ENCODE results near the gene INPP5E. TPM values are rescaled to one million over a fixed set of nuclear protein-coding genes. Genes with fewer than 3 reads are reported as not detected.

INPP5E gene
- total RNA-seq, 2 donors from 2014 or later: 26.0 to 32.7 TPM

DNA sequence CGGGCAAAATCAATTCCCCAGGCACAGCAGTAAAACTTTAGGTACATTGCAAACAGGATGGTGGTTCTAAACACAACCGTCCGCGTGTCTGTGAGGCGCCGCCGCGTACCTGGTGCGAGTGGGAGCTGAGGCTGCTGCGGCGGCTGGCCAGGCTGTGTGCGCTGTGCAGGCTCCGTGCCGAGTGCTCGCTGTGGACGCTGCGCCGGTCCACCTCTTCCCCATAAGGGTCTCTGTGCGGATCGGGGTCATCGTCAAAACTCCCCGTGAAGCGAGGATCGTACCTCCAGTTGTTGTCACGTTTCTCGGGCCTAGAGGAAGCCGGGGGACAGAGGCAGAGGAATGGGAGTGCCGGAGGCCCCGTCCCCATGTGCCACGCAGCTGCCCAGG is 26.5 kb upstream of the INPP5E start:
- Mint-ChIP-seq H3K4me1 (peaks cover 2% of the 10 kb centered on the region), H3K27me3 (no peaks in the 10 kb centered on the region), H3K27ac (no peak overlapping the region), H3K36me3 (ENCODE audit: low read depth) (peaks cover 4% of the 10 kb centered on the region), H3K4me3 (peak overlapping the region; percentile 3)
- no peaks in the 10 kb centered on the region for H3K9me3 ChIP-seq (ENCODE audit: control insufficient read depth, low read length, poor library complexity, severe bottlenecking)
- DNase-seq (no peak), ATAC-seq (no peak)

- Mint-ChIP-seq H3K36me3 (ENCODE audit: low read depth) (peaks cover 4% of the 10 kb centered on the region), H3K27me3 (no peaks in the 10 kb centered on the region), H3K4me3 (peak overlapping the region; percentile 3), H3K4me1 (peaks cover 2% of the 10 kb centered on the region), H3K27ac (no peak overlapping the region)
- H3K9me3 ChIP-seq (ENCODE audit: control insufficient read depth, low read length, poor library complexity, severe bottlenecking): no peaks in the 10 kb centered on the region
- ATAC-seq: no peak
- no peak for DNase-seq
These were observed 26.0 kb upstream of the INPP5E start for GRCh38 chr9:136465500-136466154.

DNA sequence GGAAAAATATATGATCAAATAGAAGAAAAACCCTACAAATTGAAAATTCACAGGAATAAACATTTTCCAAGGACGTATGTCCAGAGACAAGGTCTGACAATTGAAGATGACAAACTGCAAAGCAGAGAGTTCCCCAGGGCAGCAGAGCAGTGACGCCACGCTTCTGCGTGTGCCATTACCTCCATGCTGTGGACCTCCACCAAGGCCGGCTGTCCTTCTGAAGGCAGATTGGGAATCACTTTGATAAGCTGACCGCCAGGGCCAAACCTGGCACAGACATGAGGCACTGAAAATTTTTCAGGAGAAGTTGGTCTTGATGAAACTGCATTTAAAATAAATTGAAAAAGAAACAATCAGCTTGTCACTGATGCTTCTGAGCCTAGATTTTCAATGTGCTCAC is 24.6 kb upstream of the INPP5E start:
- Mint-ChIP-seq H3K4me3 (no peak overlapping the region), H3K27me3 (no peaks in the 10 kb centered on the region), H3K36me3 (ENCODE audit: low read depth) (peaks cover 4% of the 10 kb centered on the region), H3K27ac (no peak overlapping the region), H3K4me1 (peaks cover 2% of the 10 kb centered on the region)
- no peaks in the 10 kb centered on the region for H3K9me3 ChIP-seq (ENCODE audit: control insufficient read depth, low read length, poor library complexity, severe bottlenecking)
- no peak for ATAC-seq
- no peak for DNase-seq

- Mint-ChIP-seq H3K27ac (no peak overlapping the region), H3K4me1 (peaks cover 2% of the 10 kb centered on the region), H3K4me3 (no peak overlapping the region), H3K36me3 (ENCODE audit: low read depth) (peaks cover 4% of the 10 kb centered on the region), H3K27me3 (no peaks in the 10 kb centered on the region)
- ATAC-seq (no peak), DNase-seq (no peak)
- no peaks in the 10 kb centered on the region for H3K9me3 ChIP-seq (ENCODE audit: control insufficient read depth, low read length, poor library complexity, severe bottlenecking)
These were observed 23.9 kb upstream of the INPP5E start for GRCh38 chr9:136463578-136463977.

DNA sequence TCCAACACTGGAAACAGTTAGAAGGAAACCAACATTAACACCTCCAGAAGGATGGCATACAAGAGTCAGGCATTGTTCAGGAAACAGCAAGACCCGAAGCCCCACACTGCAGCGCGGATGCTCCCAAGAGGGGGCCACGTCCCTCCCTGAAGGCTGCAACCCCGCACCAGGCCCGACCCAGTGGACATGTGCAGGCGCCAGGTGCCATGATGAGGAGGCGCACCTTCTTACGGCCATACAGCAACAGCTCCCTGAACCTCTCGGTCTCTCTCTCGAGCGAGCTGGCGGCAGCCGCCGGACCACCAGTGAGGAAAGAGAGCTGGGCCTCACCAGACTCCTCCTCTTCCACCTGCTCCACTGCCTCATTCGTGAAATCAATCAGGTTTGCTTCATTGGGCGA is 23.0 kb upstream of the INPP5E start:
- Mint-ChIP-seq H3K27me3 (no peaks in the 10 kb centered on the region), H3K36me3 (ENCODE audit: low read depth) (peaks cover 4% of the 10 kb centered on the region), H3K4me3 (no peak overlapping the region), H3K4me1 (peaks cover 4% of the 10 kb centered on the region), H3K27ac (no peak overlapping the region)
- no peak for DNase-seq
- ATAC-seq: no peak
- no peaks in the 10 kb centered on the region for H3K9me3 ChIP-seq (ENCODE audit: control insufficient read depth, low read length, poor library complexity, severe bottlenecking)

GRCh38 chr9:136460772-136461325 is 21.2 kb upstream of the INPP5E start:
- H3K4me1 Mint-ChIP-seq: peaks cover 2% of the 10 kb centered on the region
- H3K4me3 Mint-ChIP-seq: no peak overlapping the region
- no peaks in the 10 kb centered on the region for H3K27me3 Mint-ChIP-seq
- no peaks in the 10 kb centered on the region for H3K9me3 ChIP-seq (ENCODE audit: control insufficient read depth, low read length, poor library complexity, severe bottlenecking)
- DNase-seq (no peak), ATAC-seq (no peak)
- H3K36me3 Mint-ChIP-seq (ENCODE audit: low read depth): peaks cover 4% of the 10 kb centered on the region
- H3K27ac Mint-ChIP-seq: no peak overlapping the region

DNA sequence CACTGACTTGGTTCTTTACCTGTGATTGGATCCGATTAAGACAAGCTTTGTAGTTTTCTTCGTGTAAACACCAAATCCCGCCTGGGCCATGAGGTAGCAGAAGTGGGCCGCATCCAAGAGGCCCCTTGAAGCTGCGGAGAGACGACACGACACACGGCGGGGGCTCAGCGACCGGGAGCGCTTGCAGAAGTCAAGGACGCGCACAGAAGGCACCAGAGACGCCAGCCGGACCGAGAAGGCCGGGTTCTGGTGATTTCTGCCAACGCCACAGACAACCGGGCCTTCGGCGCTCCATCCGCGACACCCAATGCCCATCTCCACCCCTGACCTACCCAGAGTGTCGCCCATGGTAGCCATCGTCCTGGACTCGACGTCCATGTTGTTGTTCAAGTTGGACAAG is 19.8 kb upstream of the INPP5E start:
- no peaks in the 10 kb centered on the region for H3K9me3 ChIP-seq (ENCODE audit: control insufficient read depth, low read length, poor library complexity, severe bottlenecking)
- H3K4me1 Mint-ChIP-seq: peaks cover 2% of the 10 kb centered on the region
- no peaks in the 10 kb centered on the region for H3K27me3 Mint-ChIP-seq
- no peaks in the 10 kb centered on the region for H3K36me3 Mint-ChIP-seq (ENCODE audit: low read depth)
- no peak overlapping the region for H3K27ac Mint-ChIP-seq
- H3K4me3 Mint-ChIP-seq: no peak overlapping the region
- DNase-seq (no peak), ATAC-seq (no peak)

- Mint-ChIP-seq H3K4me1 (peaks cover 8% of the 10 kb centered on the region), H3K4me3 (no peak overlapping the region), H3K36me3 (ENCODE audit: low read depth) (no peaks in the 10 kb centered on the region), H3K27ac (no peak overlapping the region), H3K27me3 (no peaks in the 10 kb centered on the region)
- no peaks in the 10 kb centered on the region for H3K9me3 ChIP-seq (ENCODE audit: control insufficient read depth, low read length, poor library complexity, severe bottlenecking)
- DNase-seq (no peak), ATAC-seq (no peak)
These were observed 17.7 kb upstream of the INPP5E start for GRCh38 chr9:136457326-136457725.

- no peaks in the 10 kb centered on the region for H3K9me3 ChIP-seq (ENCODE audit: control insufficient read depth, low read length, poor library complexity, severe bottlenecking)
- Mint-ChIP-seq H3K4me1 (peaks cover 8% of the 10 kb centered on the region), H3K4me3 (no peak overlapping the region), H3K27me3 (no peaks in the 10 kb centered on the region), H3K36me3 (ENCODE audit: low read depth) (no peaks in the 10 kb centered on the region), H3K27ac (peak overlapping the region; percentile 24)
- no peak for DNase-seq
- ATAC-seq: no peak
These were observed 16.6 kb upstream of the INPP5E start for GRCh38 chr9:136456258-136456657.

GRCh38 chr9:136455043-136456002 is 15.7 kb upstream of the INPP5E start:
- peaks cover 8% of the 10 kb centered on the region for H3K4me1 Mint-ChIP-seq
- no peak for DNase-seq
- H3K4me3 Mint-ChIP-seq: no peak overlapping the region
- H3K27me3 Mint-ChIP-seq: no peaks in the 10 kb centered on the region
- peak; percentile 23 for ATAC-seq
- no peaks in the 10 kb centered on the region for H3K36me3 Mint-ChIP-seq (ENCODE audit: low read depth)
- no peaks in the 10 kb centered on the region for H3K9me3 ChIP-seq (ENCODE audit: control insufficient read depth, low read length, poor library complexity, severe bottlenecking)
- peak overlapping the region; percentile 3 for H3K27ac Mint-ChIP-seq

DNA sequence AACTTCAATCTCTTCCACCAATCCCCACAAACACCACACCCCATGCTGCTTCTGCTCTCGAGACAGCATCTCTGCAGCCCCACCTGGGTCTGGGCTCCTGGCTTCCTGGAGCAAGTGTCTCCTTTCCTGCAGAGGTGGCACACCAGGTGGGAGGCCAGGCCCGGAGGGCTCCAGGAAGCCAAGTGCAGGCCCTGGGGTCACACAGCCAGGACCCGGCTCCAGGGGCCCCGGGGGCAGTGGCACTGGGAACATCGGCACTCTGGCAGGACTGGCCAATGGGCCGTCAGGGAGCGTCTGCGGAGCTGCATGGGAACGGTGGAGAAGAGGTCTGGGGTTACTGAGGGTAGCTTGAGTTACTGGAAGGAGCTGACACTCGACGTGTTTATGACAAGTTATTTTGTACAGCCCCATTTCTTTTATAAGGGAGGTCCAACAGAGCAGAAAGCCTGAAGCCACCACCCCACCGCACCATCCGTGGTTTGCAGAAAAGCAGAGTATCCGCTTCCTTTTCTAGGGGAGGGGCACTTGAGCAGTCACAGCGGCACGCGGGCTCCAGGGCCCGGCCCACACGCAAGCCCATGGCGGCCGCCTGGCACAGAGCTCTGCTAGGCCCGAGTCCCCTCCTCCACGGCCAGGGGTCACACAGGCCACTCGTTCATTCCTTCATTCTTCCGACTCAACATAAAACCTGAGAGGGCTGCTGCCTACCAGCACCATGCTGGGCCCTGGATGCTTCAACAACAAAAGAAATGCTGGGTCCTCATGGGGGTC is 14.6 kb upstream of the INPP5E start:
- DNase-seq: no peak
- no peaks in the 10 kb centered on the region for H3K9me3 ChIP-seq (ENCODE audit: control insufficient read depth, low read length, poor library complexity, severe bottlenecking)
- no peak for ATAC-seq
- Mint-ChIP-seq H3K4me1 (peaks cover 8% of the 10 kb centered on the region), H3K27me3 (no peaks in the 10 kb centered on the region), H3K36me3 (ENCODE audit: low read depth) (no peaks in the 10 kb centered on the region), H3K27ac (no peak overlapping the region), H3K4me3 (no peak overlapping the region)

DNA sequence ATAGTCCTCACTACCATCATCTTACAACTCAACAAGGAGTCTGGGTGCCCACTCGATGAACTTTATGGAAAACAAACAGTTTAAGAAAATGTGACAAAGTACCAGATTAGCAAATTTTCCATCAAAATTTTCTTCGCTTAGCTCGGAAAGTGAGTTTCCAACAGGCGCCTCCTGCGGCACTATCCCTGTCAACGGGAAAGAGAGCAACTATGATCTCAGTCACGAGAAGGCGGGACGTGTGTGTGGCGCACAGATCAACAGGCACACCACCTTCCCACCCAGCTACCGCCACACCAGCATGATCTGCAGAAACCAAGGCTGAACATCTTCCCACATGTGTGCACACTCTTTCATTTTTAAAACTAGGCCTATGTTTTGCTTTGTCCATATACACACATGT is 13.7 kb upstream of the INPP5E start:
- DNase-seq (no peak), ATAC-seq (no peak)
- no peaks in the 10 kb centered on the region for H3K9me3 ChIP-seq (ENCODE audit: control insufficient read depth, low read length, poor library complexity, severe bottlenecking)
- Mint-ChIP-seq H3K4me3 (no peak overlapping the region), H3K27ac (no peak overlapping the region), H3K36me3 (ENCODE audit: low read depth) (no peaks in the 10 kb centered on the region), H3K4me1 (peaks cover 8% of the 10 kb centered on the region), H3K27me3 (no peaks in the 10 kb centered on the region)
